A549 (cell line): ENCODE data around the gene KRTAP19-3.

Experiments
- KDM5A ChIP-seq: fragments of 200-600 bp; sonication (generic); IDR thresholded peaks from 2 replicates; pipeline ENCODE4 v1.6.1; 2016; ENCODE audit warnings: antibody characterized with exemption, mild to moderate bottlenecking
- NFE2L2 ChIP-seq: fragments of 150-350 bp; conservative IDR thresholded peaks from 2 replicates; pipeline ENCODE4 v1.6.1; 2014; ENCODE audit warnings: low read length
- POLR2A ChIP-seq: IDR thresholded peaks from 2 replicates; pipeline ENCODE4 v1.6.1; 2012; ENCODE audit warnings: mild to moderate bottlenecking, low read length
- SREBF2 ChIP-seq: fragments of 450-650 bp; IDR thresholded peaks from 2 replicates; pipeline ENCODE4 v1.6.1; 2014; ENCODE audit warnings: mild to moderate bottlenecking, moderate library complexity
- TF ChIP-seq, protein P1 (sequence below): fragments of >200 bp; sonication (Bioruptor Twin); formaldehyde crosslinking; IDR thresholded peaks from 3 replicates; pipeline ENCODE4 v1.5.1; 2016
- TF ChIP-seq, protein P2 (sequence below): fragments of 250-450 bp; sonication (Bioruptor Pico); IDR thresholded peaks from 2 replicates; pipeline ENCODE4 v1.5.0; 2021; ENCODE audit warnings: mild to moderate bottlenecking, moderate library complexity, borderline replicate concordance

DNA sequence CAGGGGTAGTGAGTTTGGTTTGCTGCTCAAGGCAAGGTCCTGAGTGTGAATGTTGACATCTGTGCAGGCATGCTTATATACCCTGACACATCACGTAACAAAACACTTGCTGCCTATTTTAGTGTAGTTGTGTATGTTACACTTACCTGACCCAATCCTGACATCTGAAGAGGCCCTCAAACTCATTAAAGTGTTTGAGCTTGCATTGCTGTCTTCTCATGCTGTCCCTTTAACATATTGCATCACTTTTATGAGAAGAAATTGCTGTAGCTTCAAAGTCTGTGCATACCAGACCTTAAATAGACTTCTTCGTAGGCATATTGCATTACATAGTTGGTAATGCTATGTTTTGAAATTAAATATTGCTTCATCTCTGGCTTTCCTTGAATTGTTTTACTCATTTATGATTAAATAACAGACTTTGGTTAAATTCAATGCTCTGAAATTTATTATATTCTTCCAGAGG is at the start of gene KRTAP19-3:
- TF ChIP-seq, protein P1, sequence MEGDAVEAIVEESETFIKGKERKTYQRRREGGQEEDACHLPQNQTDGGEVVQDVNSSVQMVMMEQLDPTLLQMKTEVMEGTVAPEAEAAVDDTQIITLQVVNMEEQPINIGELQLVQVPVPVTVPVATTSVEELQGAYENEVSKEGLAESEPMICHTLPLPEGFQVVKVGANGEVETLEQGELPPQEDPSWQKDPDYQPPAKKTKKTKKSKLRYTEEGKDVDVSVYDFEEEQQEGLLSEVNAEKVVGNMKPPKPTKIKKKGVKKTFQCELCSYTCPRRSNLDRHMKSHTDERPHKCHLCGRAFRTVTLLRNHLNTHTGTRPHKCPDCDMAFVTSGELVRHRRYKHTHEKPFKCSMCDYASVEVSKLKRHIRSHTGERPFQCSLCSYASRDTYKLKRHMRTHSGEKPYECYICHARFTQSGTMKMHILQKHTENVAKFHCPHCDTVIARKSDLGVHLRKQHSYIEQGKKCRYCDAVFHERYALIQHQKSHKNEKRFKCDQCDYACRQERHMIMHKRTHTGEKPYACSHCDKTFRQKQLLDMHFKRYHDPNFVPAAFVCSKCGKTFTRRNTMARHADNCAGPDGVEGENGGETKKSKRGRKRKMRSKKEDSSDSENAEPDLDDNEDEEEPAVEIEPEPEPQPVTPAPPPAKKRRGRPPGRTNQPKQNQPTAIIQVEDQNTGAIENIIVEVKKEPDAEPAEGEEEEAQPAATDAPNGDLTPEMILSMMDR: no peak
- TF ChIP-seq POLR2A: no peak
- no peak for TF ChIP-seq SREBF2
- no peak for TF ChIP-seq NFE2L2
- TF ChIP-seq, protein P2, sequence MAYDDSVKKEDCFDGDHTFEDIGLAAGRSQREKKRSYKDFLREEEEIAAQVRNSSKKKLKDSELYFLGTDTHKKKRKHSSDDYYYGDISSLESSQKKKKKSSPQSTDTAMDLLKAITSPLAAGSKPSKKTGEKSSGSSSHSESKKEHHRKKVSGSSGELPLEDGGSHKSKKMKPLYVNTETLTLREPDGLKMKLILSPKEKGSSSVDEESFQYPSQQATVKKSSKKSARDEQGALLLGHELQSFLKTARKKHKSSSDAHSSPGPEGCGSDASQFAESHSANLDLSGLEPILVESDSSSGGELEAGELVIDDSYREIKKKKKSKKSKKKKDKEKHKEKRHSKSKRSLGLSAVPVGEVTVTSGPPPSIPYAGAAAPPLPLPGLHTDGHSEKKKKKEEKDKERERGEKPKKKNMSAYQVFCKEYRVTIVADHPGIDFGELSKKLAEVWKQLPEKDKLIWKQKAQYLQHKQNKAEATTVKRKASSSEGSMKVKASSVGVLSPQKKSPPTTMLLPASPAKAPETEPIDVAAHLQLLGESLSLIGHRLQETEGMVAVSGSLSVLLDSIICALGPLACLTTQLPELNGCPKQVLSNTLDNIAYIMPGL (CRISPR knock-in tag): no peak
- TF ChIP-seq KDM5A: no peak
